Immature natural killer cell (primary cell): ENCODE data around the gene SMLR1. TPM values are rescaled to one million over a fixed set of nuclear protein-coding genes. Genes with fewer than 3 reads are reported as not detected.

Experiments
- DNase-seq, 3 donors: peaks; one replicate each; pipeline ENCODE4 v3.0.0; 2022; ENCODE audit warnings: mixed read lengths in 1 of 3
- H3K27ac Mint-ChIP-seq, 6 donors: one replicate each; pipeline ENCODE4 v1.8.0; 2020; ENCODE audit warnings: mixed read lengths in 6 of 6, mild to moderate bottlenecking in 5 of 6, inconsistent platforms in 4 of 6, moderate library complexity in 3 of 6
- H3K27me3 Mint-ChIP-seq, 3 donors: one replicate each; pipeline ENCODE4 v1.8.0; 2020 to 2021; ENCODE audit warnings: low read depth in 3 of 3, mild to moderate bottlenecking in 3 of 3, mixed read lengths in 3 of 3, moderate library complexity in 3 of 3, inconsistent platforms in 1 of 3
- H3K36me3 Mint-ChIP-seq, 3 donors: one replicate each; pipeline ENCODE4 v1.8.0; 2020; ENCODE audit warnings: mixed read lengths in 3 of 3, inconsistent platforms in 2 of 3, mild to moderate bottlenecking in 2 of 3
- H3K4me1 Mint-ChIP-seq, 2 donors: one replicate each; pipeline ENCODE4 v1.8.0; 2020; ENCODE audit warnings: inconsistent platforms in 2 of 2, mild to moderate bottlenecking in 2 of 2, mixed read lengths in 2 of 2, moderate library complexity in 1 of 2
- H3K4me3 Mint-ChIP-seq, 5 donors: one replicate each; pipeline ENCODE4 v1.8.0; 2020; ENCODE audit warnings: mild to moderate bottlenecking in 5 of 5, mixed read lengths in 5 of 5, inconsistent platforms in 3 of 5, moderate library complexity in 3 of 5
- H3K9me3 Mint-ChIP-seq, 6 donors: one replicate each; pipeline ENCODE4 v1.8.0; 2020; ENCODE audit warnings: mild to moderate bottlenecking in 6 of 6, mixed read lengths in 6 of 6, inconsistent platforms in 4 of 6, moderate library complexity in 3 of 6
- polyA plus RNA-seq, 3 donors: library from polyadenylated mRNA; unstranded; fragments of 300-500 nt; fragmentation: Illumina TruSeq; gene quantifications; one replicate each; pipeline ENCODE4 v1.2.3, GENCODE V29; 2021

Gene SMLR1
- not detected for polyA plus RNA-seq

DNA sequence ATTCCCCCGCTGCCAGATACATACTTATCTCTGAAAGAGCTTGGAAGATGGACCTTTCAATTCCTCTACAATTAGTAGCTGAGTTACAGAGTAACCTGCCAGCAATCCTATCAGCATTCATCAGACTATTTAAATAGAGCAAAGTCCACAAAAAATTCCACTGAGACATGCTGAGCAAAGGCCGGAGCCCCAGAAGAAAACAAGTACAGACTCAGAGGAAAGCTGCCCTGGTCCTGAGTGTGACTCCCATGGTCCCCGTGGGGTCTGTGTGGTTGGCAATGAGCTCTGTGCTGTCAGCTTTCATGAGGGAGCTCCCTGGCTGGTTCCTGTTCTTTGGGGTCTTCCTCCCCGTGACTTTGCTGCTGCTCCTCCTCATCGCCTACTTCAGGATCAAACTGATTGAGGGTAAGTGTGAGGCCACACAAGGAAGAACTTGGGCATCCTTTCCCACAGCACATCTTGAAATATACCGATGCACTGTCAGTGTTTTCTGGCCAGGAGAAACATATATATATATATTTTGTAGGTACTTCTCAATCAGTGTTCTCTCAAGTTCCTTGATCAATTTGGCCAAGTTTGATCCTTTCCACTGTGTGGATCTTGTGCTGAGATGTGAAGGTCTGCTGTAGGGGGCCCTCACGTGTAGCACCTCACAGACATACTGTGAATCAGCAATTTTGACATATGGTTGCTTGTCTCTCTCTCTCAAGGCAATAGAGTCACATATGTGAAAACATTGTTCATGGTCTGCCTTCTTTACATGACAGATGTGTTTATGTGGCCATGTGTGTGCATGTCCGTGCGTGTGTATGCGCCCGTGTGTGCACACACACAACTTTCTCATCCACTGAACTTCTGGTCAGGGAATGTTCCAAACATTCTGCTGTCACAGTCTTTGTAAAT, at the start of gene SMLR1:
Gene SMLR1, plus strand, starts transcription at position 160 of the 903 bp plus-strand sequence. Its CDS starts 8 bp downstream, at position 168.
- no peak for DNase-seq
- no peaks in the 10 kb centered on the region for H3K27me3 Mint-ChIP-seq
- no peaks in the 10 kb centered on the region for H3K36me3 Mint-ChIP-seq
- H3K4me1 Mint-ChIP-seq, result peaks cover 1 to 6% of the 10 kb centered on the region in 2 donors
- no peak within 1 kb of the TSS for H3K4me3 Mint-ChIP-seq
- no peak within 1 kb of the TSS for H3K27ac Mint-ChIP-seq
- no peaks in the 10 kb centered on the region for H3K9me3 Mint-ChIP-seq

DNA sequence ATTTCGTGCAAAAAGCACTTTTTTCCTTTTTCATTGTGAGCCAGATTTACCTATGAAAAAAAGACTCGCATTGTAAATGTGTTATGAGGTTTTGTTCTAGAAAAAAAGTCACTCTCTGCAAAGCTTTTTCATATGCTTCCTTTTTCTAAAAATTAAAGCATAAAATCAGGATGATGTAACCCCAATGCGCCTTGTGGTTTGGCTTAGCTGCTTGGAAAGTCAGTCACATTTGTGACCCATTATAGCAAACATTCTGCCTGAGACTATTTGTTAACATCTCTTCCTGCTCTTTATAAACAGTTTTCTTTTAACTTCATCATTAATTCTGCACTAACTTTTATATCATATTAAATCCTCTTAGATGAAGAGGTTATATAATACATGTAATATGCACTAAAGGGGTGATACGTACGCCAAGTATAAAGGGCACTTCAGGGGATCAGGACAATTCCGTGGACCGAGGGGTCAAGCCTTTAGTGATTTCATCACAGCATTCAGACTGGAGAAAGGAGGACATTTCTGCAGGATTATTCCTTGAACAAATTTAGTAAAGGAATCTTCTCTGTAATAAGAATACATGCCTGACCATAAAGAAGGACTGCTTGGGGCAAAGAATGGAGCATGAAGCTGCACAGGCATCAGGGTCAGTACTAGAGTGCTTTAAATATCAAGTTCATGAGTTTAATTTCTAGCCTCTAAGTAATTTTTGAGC, 48.1 kb upstream of the SMLR1 start:
- Mint-ChIP-seq H3K4me1 (peaks cover 63 to 64% of the 10 kb centered on the region in 2 donors), H3K9me3 (no peaks in the 10 kb centered on the region), H3K27me3 (no peaks in the 10 kb centered on the region), H3K4me3 (peak overlapping the region in 2 of 5 donors; percentile 38 to 52), H3K36me3 (no peaks in the 10 kb centered on the region), H3K27ac (peak overlapping the region in 1 of 6 donors; percentile 41)
- no peak for DNase-seq

GRCh38 chr6:130779658-130780033, 47.6 kb upstream of the SMLR1 start:
- Mint-ChIP-seq H3K36me3 (no peaks in the 10 kb centered on the region), H3K27ac (peak overlapping the region in 1 of 6 donors; percentile 41), H3K27me3 (no peaks in the 10 kb centered on the region), H3K4me1 (peaks cover 63 to 64% of the 10 kb centered on the region in 2 donors), H3K4me3 (peak overlapping the region in 2 of 5 donors; percentile 24 to 52), H3K9me3 (no peaks in the 10 kb centered on the region)
- no peak for DNase-seq

- H3K4me3 Mint-ChIP-seq, result peak overlapping the region; percentile 10 to 52 (median 24)
- no peaks in the 10 kb centered on the region for H3K36me3 Mint-ChIP-seq
- peak overlapping the region in 2 of 6 donors; percentile 0 to 70 for H3K27ac Mint-ChIP-seq
- H3K9me3 Mint-ChIP-seq, result no peaks in the 10 kb centered on the region
- H3K4me1 Mint-ChIP-seq, result peaks cover 62 to 64% of the 10 kb centered on the region in 2 donors
- no peak for DNase-seq
- peaks cover 0 to 1% (median 0%) of the 10 kb centered on the region in 3 donors for H3K27me3 Mint-ChIP-seq
Measured at GRCh38 chr6:130780122-130780521, 47.1 kb upstream of the SMLR1 start.

GRCh38 chr6:130781557-130781956, 45.6 kb upstream of the SMLR1 start:
- DNase-seq, result peak; percentile 27 to 40 (median 28)
- Mint-ChIP-seq H3K4me3 (peak overlapping the region; percentile 25 to 66 (median 41)), H3K27me3 (peaks cover 0 to 2% (median 0%) of the 10 kb centered on the region in 3 donors), H3K36me3 (no peaks in the 10 kb centered on the region), H3K4me1 (peaks cover 48 to 53% of the 10 kb centered on the region in 2 donors), H3K9me3 (no peaks in the 10 kb centered on the region), H3K27ac (peak overlapping the region in 3 of 6 donors; percentile 5 to 63 (median 29))

GRCh38 chr6:130783416-130784107, 43.6 kb upstream of the SMLR1 start:
- no peak for DNase-seq
- no peak overlapping the region for H3K27ac Mint-ChIP-seq
- H3K36me3 Mint-ChIP-seq, result no peaks in the 10 kb centered on the region
- H3K4me3 Mint-ChIP-seq, result no peak overlapping the region
- peaks cover 2 to 4% (median 2%) of the 10 kb centered on the region in 3 donors for H3K27me3 Mint-ChIP-seq
- H3K9me3 Mint-ChIP-seq, result no peaks in the 10 kb centered on the region
- peaks cover 40% of the 10 kb centered on the region in 2 donors for H3K4me1 Mint-ChIP-seq

GRCh38 chr6:130787726-130788500, 39.3 kb upstream of the SMLR1 start:
- no peak overlapping the region for H3K4me3 Mint-ChIP-seq
- H3K9me3 Mint-ChIP-seq, result no peaks in the 10 kb centered on the region
- H3K27me3 Mint-ChIP-seq, result peaks cover 2 to 4% (median 4%) of the 10 kb centered on the region in 3 donors
- H3K4me1 Mint-ChIP-seq, result no peaks in the 10 kb centered on the region
- no peak overlapping the region for H3K27ac Mint-ChIP-seq
- DNase-seq, result no peak
- no peaks in the 10 kb centered on the region for H3K36me3 Mint-ChIP-seq

- Mint-ChIP-seq H3K4me1 (no peaks in the 10 kb centered on the region), H3K9me3 (no peaks in the 10 kb centered on the region), H3K27me3 (peaks cover 2 to 4% (median 4%) of the 10 kb centered on the region in 3 donors), H3K36me3 (no peaks in the 10 kb centered on the region), H3K4me3 (no peak overlapping the region), H3K27ac (no peak overlapping the region)
- DNase-seq, result no peak
Measured at GRCh38 chr6:130788954-130789353, 38.3 kb upstream of the SMLR1 start.

- H3K4me1 Mint-ChIP-seq, result no peaks in the 10 kb centered on the region
- no peaks in the 10 kb centered on the region for H3K36me3 Mint-ChIP-seq
- H3K4me3 Mint-ChIP-seq, result no peak overlapping the region
- no peaks in the 10 kb centered on the region for H3K9me3 Mint-ChIP-seq
- DNase-seq, result no peak
- peaks cover 0 to 2% (median 0%) of the 10 kb centered on the region in 3 donors for H3K27me3 Mint-ChIP-seq
- H3K27ac Mint-ChIP-seq, result no peak overlapping the region
Measured at GRCh38 chr6:130794010-130794697, 33.1 kb upstream of the SMLR1 start.

DNA sequence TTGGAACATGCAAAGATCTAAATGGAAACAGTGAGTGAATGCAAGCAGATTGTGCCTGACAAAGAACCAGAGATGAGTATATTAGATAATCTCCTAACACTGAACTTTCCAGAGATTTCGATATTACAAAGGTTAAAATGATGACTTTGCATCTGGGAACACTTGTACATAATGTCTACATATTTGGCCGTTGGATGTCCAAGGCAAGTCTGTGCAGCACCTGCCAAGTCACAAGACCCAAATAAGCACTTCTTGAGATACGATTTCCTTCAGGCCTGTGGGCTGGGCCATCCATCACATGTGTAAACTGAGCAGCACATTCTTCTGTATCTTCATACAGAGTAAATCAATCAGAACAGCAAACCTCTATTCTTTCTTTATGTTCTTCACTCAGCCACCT, 32.5 kb upstream of the SMLR1 start:
- Mint-ChIP-seq H3K4me1 (no peaks in the 10 kb centered on the region), H3K4me3 (no peak overlapping the region), H3K9me3 (no peaks in the 10 kb centered on the region), H3K36me3 (no peaks in the 10 kb centered on the region), H3K27ac (no peak overlapping the region), H3K27me3 (peaks cover 0 to under 1% (median 0%) of the 10 kb centered on the region in 3 donors)
- DNase-seq, result no peak

GRCh38 chr6:130796313-130796905, 30.8 kb upstream of the SMLR1 start:
- H3K27me3 Mint-ChIP-seq, result no peaks in the 10 kb centered on the region
- H3K4me3 Mint-ChIP-seq, result no peak overlapping the region
- no peaks in the 10 kb centered on the region for H3K9me3 Mint-ChIP-seq
- no peak overlapping the region for H3K27ac Mint-ChIP-seq
- no peaks in the 10 kb centered on the region for H3K36me3 Mint-ChIP-seq
- DNase-seq, result no peak
- H3K4me1 Mint-ChIP-seq, result no peaks in the 10 kb centered on the region

- H3K9me3 Mint-ChIP-seq, result peaks cover 0 to 2% (median 0%) of the 10 kb centered on the region in 6 donors
- H3K4me1 Mint-ChIP-seq, result no peaks in the 10 kb centered on the region
- H3K27me3 Mint-ChIP-seq, result no peaks in the 10 kb centered on the region
- DNase-seq, result no peak
- no peaks in the 10 kb centered on the region for H3K36me3 Mint-ChIP-seq
- H3K27ac Mint-ChIP-seq, result no peak overlapping the region
- no peak overlapping the region for H3K4me3 Mint-ChIP-seq
Measured at GRCh38 chr6:130797061-130797460, 30.1 kb upstream of the SMLR1 start.
